NB4 (cell line): ENCODE measurements around the gene PNP.

Experiments
- MYC ChIP-seq: IDR thresholded peaks from 2 replicates; pipeline ENCODE4 v1.6.1; 2011; ENCODE audit warnings: low read depth, low read length
- POLR2A ChIP-seq: IDR thresholded peaks from 2 replicates; pipeline ENCODE4 v1.6.1; 2011; ENCODE audit warnings: mild to moderate bottlenecking; ENCODE audit not compliant: insufficient read length; ENCODE audit errors: extremely low read depth
- TF ChIP-seq, protein P1 (sequence below): IDR thresholded peaks from one replicate; pipeline ENCODE4 v1.5.1; 2012; ENCODE audit warnings: low read depth, low read length

DNA sequence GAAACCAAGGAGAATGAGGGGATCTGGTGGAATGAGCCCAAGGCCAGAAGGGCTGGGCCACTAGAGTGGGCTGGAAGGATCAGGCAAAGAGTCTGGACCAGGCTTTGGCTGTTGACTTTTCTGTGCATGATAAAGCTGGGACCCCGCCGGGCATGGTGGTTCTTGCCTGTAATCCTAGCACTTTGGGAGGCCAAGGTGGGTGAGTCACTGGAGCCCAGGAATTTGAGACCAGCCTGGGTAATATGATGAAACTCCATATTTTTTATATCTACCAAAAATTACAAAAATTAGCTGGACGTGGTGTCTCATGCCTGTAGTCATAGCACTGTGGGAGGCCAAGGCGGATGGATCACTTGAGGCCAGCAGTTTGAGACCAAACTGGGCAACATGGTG lies 32.8 kb upstream of the PNP start:
- TF ChIP-seq, protein P1, sequence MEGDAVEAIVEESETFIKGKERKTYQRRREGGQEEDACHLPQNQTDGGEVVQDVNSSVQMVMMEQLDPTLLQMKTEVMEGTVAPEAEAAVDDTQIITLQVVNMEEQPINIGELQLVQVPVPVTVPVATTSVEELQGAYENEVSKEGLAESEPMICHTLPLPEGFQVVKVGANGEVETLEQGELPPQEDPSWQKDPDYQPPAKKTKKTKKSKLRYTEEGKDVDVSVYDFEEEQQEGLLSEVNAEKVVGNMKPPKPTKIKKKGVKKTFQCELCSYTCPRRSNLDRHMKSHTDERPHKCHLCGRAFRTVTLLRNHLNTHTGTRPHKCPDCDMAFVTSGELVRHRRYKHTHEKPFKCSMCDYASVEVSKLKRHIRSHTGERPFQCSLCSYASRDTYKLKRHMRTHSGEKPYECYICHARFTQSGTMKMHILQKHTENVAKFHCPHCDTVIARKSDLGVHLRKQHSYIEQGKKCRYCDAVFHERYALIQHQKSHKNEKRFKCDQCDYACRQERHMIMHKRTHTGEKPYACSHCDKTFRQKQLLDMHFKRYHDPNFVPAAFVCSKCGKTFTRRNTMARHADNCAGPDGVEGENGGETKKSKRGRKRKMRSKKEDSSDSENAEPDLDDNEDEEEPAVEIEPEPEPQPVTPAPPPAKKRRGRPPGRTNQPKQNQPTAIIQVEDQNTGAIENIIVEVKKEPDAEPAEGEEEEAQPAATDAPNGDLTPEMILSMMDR, result no peak
- TF ChIP-seq MYC (no peak), POLR2A (no peak)
